Panc1 (cell line): ENCODE results near the gene STRADB.

Experiments used
- POLR2AphosphoS5 ChIP-seq: IDR thresholded peaks from 2 replicates; pipeline ENCODE4 v1.6.1; 2012; ENCODE audit warnings: mild to moderate bottlenecking, low read depth, low read length, moderate library complexity
- TF ChIP-seq, protein P1 (sequence below): fragments of 450-650 bp; IDR thresholded peaks from 2 replicates; pipeline ENCODE4 v1.5.1; 2017; ENCODE audit warnings: mild to moderate bottlenecking

DNA sequence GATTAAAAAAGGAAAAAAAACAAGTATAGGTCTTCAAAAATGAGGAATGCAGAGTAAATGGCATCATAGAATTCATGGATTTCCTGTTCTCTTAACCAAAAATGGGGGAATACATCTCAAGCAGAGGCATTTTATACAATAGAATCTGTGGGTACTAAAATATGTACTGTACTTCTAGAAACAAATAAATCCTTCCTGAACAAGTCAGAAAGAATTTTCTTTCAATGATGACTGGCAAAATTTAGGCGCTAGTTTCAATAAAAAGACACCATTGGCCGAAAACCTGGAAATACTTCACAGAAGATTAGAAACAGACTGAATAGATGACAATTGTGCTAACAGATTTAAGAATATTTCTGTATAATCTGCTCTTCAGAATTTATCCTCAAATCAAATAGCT, 15.4 kb upstream of the STRADB start:
- no peak for TF ChIP-seq POLR2AphosphoS5
- TF ChIP-seq, protein P1, sequence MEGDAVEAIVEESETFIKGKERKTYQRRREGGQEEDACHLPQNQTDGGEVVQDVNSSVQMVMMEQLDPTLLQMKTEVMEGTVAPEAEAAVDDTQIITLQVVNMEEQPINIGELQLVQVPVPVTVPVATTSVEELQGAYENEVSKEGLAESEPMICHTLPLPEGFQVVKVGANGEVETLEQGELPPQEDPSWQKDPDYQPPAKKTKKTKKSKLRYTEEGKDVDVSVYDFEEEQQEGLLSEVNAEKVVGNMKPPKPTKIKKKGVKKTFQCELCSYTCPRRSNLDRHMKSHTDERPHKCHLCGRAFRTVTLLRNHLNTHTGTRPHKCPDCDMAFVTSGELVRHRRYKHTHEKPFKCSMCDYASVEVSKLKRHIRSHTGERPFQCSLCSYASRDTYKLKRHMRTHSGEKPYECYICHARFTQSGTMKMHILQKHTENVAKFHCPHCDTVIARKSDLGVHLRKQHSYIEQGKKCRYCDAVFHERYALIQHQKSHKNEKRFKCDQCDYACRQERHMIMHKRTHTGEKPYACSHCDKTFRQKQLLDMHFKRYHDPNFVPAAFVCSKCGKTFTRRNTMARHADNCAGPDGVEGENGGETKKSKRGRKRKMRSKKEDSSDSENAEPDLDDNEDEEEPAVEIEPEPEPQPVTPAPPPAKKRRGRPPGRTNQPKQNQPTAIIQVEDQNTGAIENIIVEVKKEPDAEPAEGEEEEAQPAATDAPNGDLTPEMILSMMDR, result no peak
